ENCODE data around the gene VAX1.
"Not testable (repeated sequence)": the region's sequence is repeated elsewhere in the genome, so short reads cannot be mapped to it uniquely, and the experiment has no call there.

VAX1 gene

GRCh38 chr10:117137911-117138642 lies at the start of gene VAX1:
TSS of gene VAX1 (minus strand) at chr10:117138270. CDS start at chr10:117138056, 214 bp downstream.
- Histone ChIP-seq H3K27me3 (ENCODE audit: insufficient read depth, low read length) (peaks cover 99% of the 10 kb centered on the region), H3K4me1 (ENCODE audit: insufficient read depth, low read length) (peaks cover 11% of the 10 kb centered on the region; the same call in 1 of the 2 replicates), H3K36me3 (ENCODE audit: insufficient read depth, low read depth, low read length) (no peaks in the 10 kb centered on the region), H3K27ac (ENCODE audit: low read length) (no peak within 1 kb of the TSS), H3K9ac (ENCODE audit: low read depth, low read length) (no peak within 1 kb of the TSS), H3K9me3 (ENCODE audit: insufficient read depth, low read depth, low read length) (peaks cover 7% of the 10 kb centered on the region; the same call in 1 of the 2 replicates), H3K4me3 (ENCODE audit: low read length) (peak within 1 kb of the TSS; percentile 53)

GRCh38 chr10:117186832-117187615 lies 49.0 kb upstream of the VAX1 start:
- no peaks in the 10 kb centered on the region for H3K36me3 ChIP-seq (ENCODE audit: insufficient read depth, low read depth, low read length)
- no peak overlapping the region for H3K27ac ChIP-seq (ENCODE audit: low read length)
- no peaks in the 10 kb centered on the region for H3K9me3 ChIP-seq (ENCODE audit: insufficient read depth, low read depth, low read length)
- H3K27me3 ChIP-seq (ENCODE audit: insufficient read depth, low read length), result peaks cover 8% of the 10 kb centered on the region; the same call in 1 of the 2 replicates
- H3K9ac ChIP-seq (ENCODE audit: low read depth, low read length), result no peak overlapping the region
- H3K4me3 ChIP-seq (ENCODE audit: low read length), result no peak overlapping the region
- no peaks in the 10 kb centered on the region for H3K4me1 ChIP-seq (ENCODE audit: insufficient read depth, low read length)

- H3K4me1 ChIP-seq (ENCODE audit: insufficient read depth, low read length); H3K9me3 ChIP-seq (ENCODE audit: insufficient read depth, low read depth, low read length); H3K36me3 ChIP-seq (ENCODE audit: insufficient read depth, low read depth, low read length); H3K27ac ChIP-seq (ENCODE audit: low read length); H3K4me3 ChIP-seq (ENCODE audit: low read length); H3K9ac ChIP-seq (ENCODE audit: low read depth, low read length): not testable (repeated sequence)
- peaks cover 11% of the 10 kb centered on the region; the same call in 1 of the 2 replicates for H3K27me3 ChIP-seq (ENCODE audit: insufficient read depth, low read length)
Observed at GRCh38 chr10:117185817-117186216, 47.7 kb upstream of the VAX1 start.

DNA sequence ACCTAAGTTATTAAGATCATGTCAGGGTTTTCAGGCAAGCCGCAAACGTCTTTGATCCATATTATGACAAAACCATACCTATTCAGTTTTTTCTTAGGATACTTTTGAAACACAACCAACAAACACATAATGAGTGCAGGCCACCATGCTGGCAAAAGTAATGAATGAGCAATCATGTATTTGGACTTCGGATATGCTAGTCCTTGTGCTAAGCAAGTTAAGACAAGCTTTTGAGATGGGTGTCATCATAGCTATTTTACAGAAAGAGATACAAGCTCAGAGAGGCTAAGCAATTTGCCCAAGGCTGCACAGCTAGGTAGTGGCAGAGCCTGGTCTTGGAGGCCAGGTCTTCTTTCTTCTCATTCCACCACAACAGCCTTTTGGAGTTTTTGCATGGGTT lies 46.8 kb upstream of the VAX1 start:
- no peak overlapping the region for H3K27ac ChIP-seq (ENCODE audit: low read length)
- peaks cover 20% of the 10 kb centered on the region; the same call in 1 of the 2 replicates for H3K27me3 ChIP-seq (ENCODE audit: insufficient read depth, low read length)
- H3K9ac ChIP-seq (ENCODE audit: low read depth, low read length), result no peak overlapping the region
- no peaks in the 10 kb centered on the region for H3K9me3 ChIP-seq (ENCODE audit: insufficient read depth, low read depth, low read length)
- H3K36me3 ChIP-seq (ENCODE audit: insufficient read depth, low read depth, low read length), result no peaks in the 10 kb centered on the region
- no peak overlapping the region for H3K4me3 ChIP-seq (ENCODE audit: low read length)
- H3K4me1 ChIP-seq (ENCODE audit: insufficient read depth, low read length), result no peaks in the 10 kb centered on the region

- Histone ChIP-seq H3K4me3 (ENCODE audit: low read length) (no peak overlapping the region), H3K36me3 (ENCODE audit: insufficient read depth, low read depth, low read length) (no peaks in the 10 kb centered on the region), H3K27me3 (ENCODE audit: insufficient read depth, low read length) (peaks cover 22% of the 10 kb centered on the region; the same call in 1 of the 2 replicates), H3K27ac (ENCODE audit: low read length) (no peak overlapping the region), H3K9ac (ENCODE audit: low read depth, low read length) (no peak overlapping the region), H3K9me3 (ENCODE audit: insufficient read depth, low read depth, low read length) (no peaks in the 10 kb centered on the region), H3K4me1 (ENCODE audit: insufficient read depth, low read length) (no peaks in the 10 kb centered on the region)
Observed at GRCh38 chr10:117184296-117184695, 46.2 kb upstream of the VAX1 start.

DNA sequence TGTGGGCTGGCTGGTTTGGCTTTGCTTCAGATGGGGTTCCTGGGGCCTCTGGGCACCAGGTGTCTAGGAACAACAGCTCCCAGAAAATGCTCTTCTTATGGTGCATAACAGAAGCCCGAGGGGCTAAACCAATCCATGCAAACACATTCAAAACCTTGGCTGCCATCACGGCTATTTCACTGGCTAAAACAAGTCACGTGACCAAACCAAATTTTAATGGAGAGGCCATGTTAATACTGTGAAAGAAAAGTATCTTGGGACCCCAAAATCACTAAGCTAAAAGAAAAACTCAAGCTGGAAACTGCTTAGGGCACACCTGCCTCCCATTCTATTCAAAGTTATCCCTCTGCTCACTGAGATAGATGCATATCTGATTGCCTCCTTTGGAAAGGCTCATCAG lies 40.1 kb upstream of the VAX1 start:
- Histone ChIP-seq H3K4me1 (ENCODE audit: insufficient read depth, low read length) (no peaks in the 10 kb centered on the region), H3K9ac (ENCODE audit: low read depth, low read length) (no peak overlapping the region), H3K9me3 (ENCODE audit: insufficient read depth, low read depth, low read length) (no peaks in the 10 kb centered on the region), H3K27ac (ENCODE audit: low read length) (no peak overlapping the region), H3K36me3 (ENCODE audit: insufficient read depth, low read depth, low read length) (no peaks in the 10 kb centered on the region), H3K4me3 (ENCODE audit: low read length) (no peak overlapping the region), H3K27me3 (ENCODE audit: insufficient read depth, low read length) (peaks cover 58% of the 10 kb centered on the region)

GRCh38 chr10:117175901-117176534 lies 37.9 kb upstream of the VAX1 start:
- no peak overlapping the region for H3K9ac ChIP-seq (ENCODE audit: low read depth, low read length)
- H3K27ac ChIP-seq (ENCODE audit: low read length), result no peak overlapping the region
- H3K4me1 ChIP-seq (ENCODE audit: insufficient read depth, low read length), result no peaks in the 10 kb centered on the region
- no peaks in the 10 kb centered on the region for H3K9me3 ChIP-seq (ENCODE audit: insufficient read depth, low read depth, low read length)
- peaks cover 74% of the 10 kb centered on the region for H3K27me3 ChIP-seq (ENCODE audit: insufficient read depth, low read length)
- H3K36me3 ChIP-seq (ENCODE audit: insufficient read depth, low read depth, low read length), result no peaks in the 10 kb centered on the region
- peak overlapping the region; percentile 71 for H3K4me3 ChIP-seq (ENCODE audit: low read length)

GRCh38 chr10:117175215-117175900 lies 37.3 kb upstream of the VAX1 start:
- Histone ChIP-seq H3K27me3 (ENCODE audit: insufficient read depth, low read length) (peaks cover 74% of the 10 kb centered on the region), H3K9ac (ENCODE audit: low read depth, low read length) (no peak overlapping the region), H3K4me3 (ENCODE audit: low read length) (peak overlapping the region; percentile 71), H3K27ac (ENCODE audit: low read length) (no peak overlapping the region), H3K4me1 (ENCODE audit: insufficient read depth, low read length) (no peaks in the 10 kb centered on the region), H3K36me3 (ENCODE audit: insufficient read depth, low read depth, low read length) (no peaks in the 10 kb centered on the region), H3K9me3 (ENCODE audit: insufficient read depth, low read depth, low read length) (no peaks in the 10 kb centered on the region)

DNA sequence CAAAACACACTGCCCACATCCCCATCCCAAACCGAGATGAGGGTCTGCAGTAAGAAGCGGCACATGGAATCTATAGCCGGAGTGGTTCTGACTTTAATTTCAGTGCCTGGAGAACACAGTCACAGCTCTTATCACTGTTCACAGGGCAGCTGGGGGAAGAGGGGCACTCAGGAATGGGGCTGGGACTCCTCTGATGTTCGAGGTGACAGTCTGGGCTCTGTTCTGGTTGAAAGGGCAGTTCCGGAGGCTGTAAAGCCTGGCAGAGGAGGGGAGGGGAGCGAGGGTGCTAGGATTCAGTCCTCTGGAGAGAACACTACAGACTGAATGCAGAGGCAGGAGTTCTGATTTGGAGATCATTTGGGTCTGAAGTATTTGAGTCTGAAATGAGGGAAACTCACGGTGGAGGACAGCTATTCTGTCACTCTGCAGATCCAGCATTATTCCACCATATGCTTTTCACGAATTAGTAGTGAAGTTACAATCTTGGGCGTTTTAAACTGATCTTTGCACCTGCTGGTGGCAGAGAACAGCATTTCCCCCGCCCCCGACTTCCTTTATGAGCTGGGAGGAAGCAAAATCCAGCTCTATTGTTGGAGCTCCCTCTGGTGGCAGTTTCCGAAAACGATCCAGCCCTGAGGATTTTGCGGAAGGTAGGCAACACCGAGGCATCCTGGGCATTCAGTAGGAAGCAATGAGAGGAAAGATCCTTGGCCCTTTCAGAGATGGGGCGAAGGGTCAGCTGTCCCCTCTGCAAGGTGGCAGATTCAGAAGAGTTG lies 36.6 kb upstream of the VAX1 start:
- Histone ChIP-seq H3K4me3 (ENCODE audit: low read length) (peak overlapping the region; percentile 71), H3K4me1 (ENCODE audit: insufficient read depth, low read length) (no peaks in the 10 kb centered on the region), H3K27me3 (ENCODE audit: insufficient read depth, low read length) (peaks cover 74% of the 10 kb centered on the region), H3K27ac (ENCODE audit: low read length) (no peak overlapping the region), H3K36me3 (ENCODE audit: insufficient read depth, low read depth, low read length) (no peaks in the 10 kb centered on the region), H3K9ac (ENCODE audit: low read depth, low read length) (no peak overlapping the region), H3K9me3 (ENCODE audit: insufficient read depth, low read depth, low read length) (no peaks in the 10 kb centered on the region)

- Histone ChIP-seq H3K27ac (ENCODE audit: low read length) (no peak overlapping the region), H3K9me3 (ENCODE audit: insufficient read depth, low read depth, low read length) (peaks cover 3% of the 10 kb centered on the region; the same call in 1 of the 2 replicates), H3K4me3 (ENCODE audit: low read length) (no peak overlapping the region), H3K27me3 (ENCODE audit: insufficient read depth, low read length) (peaks cover 100% of the 10 kb centered on the region), H3K9ac (ENCODE audit: low read depth, low read length) (no peak overlapping the region), H3K4me1 (ENCODE audit: insufficient read depth, low read length) (peaks cover 3% of the 10 kb centered on the region; the same call in 1 of the 2 replicates), H3K36me3 (ENCODE audit: insufficient read depth, low read depth, low read length) (no peaks in the 10 kb centered on the region)
Observed at GRCh38 chr10:117170244-117170643, 32.2 kb upstream of the VAX1 start.
